B cell (primary cell): ENCODE data around the gene FFAR3. TPM values are rescaled to one million over a fixed set of nuclear protein-coding genes. Genes with fewer than 3 reads are reported as not detected.
A peak's percentile ranks its signal among the peaks of the same experiment; 100 is the strongest.

Experiments used
- ATAC-seq: fragments of 200-7000 bp; cut with Tn5 transposase; one replicate; pipeline ENCODE4 v1.10.0; 2021; ENCODE audit warnings: low read depth, mild to moderate bottlenecking, moderate number of reproducible peaks, moderate library complexity
- CTCF ChIA-PET: fragments of 350-600 bp; sonication (Branson Sonifier 250); formaldehyde crosslinking; loops from one replicate; lab custom pipeline; 2021; ENCODE audit warnings: antibody characterized with exemption, inconsistent platforms; lab: Charles Lee
- POLR2A ChIA-PET: fragments of 350-600 bp; sonication (Branson Sonifier 250); formaldehyde crosslinking; loops from one replicate; lab custom pipeline; 2021; ENCODE audit warnings: antibody characterized with exemption; lab: Charles Lee
- DNase-seq: peaks from one replicate; pipeline ENCODE4 v3.0.0; 2013
- H2AFZ ChIP-seq: 2 replicates; pipeline ENCODE4 v1.6.1; 2012; ENCODE audit warnings: mild to moderate bottlenecking, low read depth, low read length; ENCODE audit not compliant: insufficient read depth, poor library complexity, severe bottlenecking
- H3K27ac ChIP-seq, 2 donors: 1 replicate in 1 of 2; 2 replicates in 1 of 2; pipeline ENCODE4 v1.5.1; 2012 to 2013; ENCODE audit warnings: low read length in 2 of 2, mild to moderate bottlenecking in 2 of 2, moderate library complexity in 1 of 2
- H3K27me3 ChIP-seq, 4 experiments: fragments of 200-600 bp in 1 of 4; sonication (generic) in 1 of 4; replicated peaks in 1 of 4; 1 replicate in 2 of 4; 2 replicates in 2 of 4; pipeline versions ENCODE4 v1.6.1 to v1.7.0; 2013 to 2016; ENCODE audit warnings: low read length in 3 of 4, mild to moderate bottlenecking in 2 of 4, mixed read lengths in 1 of 4, moderate library complexity in 1 of 4; ENCODE audit not compliant: insufficient read depth in 4 of 4, control insufficient read depth in 3 of 4; ENCODE audit errors: control extremely low read depth in 1 of 4
- H3K36me3 ChIP-seq, 2 experiments: replicated peaks in 1 of 2; 1 replicate in 1 of 2; 2 replicates in 1 of 2; pipeline versions ENCODE4 v1.6.1 to v1.7.1; 2013; ENCODE audit warnings: low read length in 1 of 2; ENCODE audit not compliant: insufficient read depth in 2 of 2, control insufficient read depth in 1 of 2; ENCODE audit errors: control extremely low read depth in 1 of 2, extremely low read depth in 1 of 2
- H3K4me1 ChIP-seq, 2 donors: fragments of 200-600 bp in 1 of 2; sonication (generic) in 1 of 2; 1 replicate in 1 of 2; 2 replicates in 1 of 2; pipeline versions ENCODE4 v1.5.1 to v1.6.1; 2013 to 2017; ENCODE audit warnings: low read length in 2 of 2; ENCODE audit not compliant: control insufficient read depth in 2 of 2, insufficient read depth in 2 of 2
- H3K4me2 ChIP-seq: replicated peaks from 2 replicates; pipeline ENCODE3; 2012; ENCODE audit warnings: mild to moderate bottlenecking, low read depth, low read length; ENCODE audit not compliant: poor library complexity, severe bottlenecking
- H3K4me3 ChIP-seq, 5 experiments: fragments of 200-600 bp in 1 of 5; sonication (generic) in 1 of 5; 1 replicate in 3 of 5; 2 replicates in 2 of 5; pipeline versions ENCODE4 v1.5.1 to v1.7.0; 2011 to 2016; ENCODE audit warnings: low read length in 4 of 5, mild to moderate bottlenecking in 4 of 5, low read depth in 2 of 5, control low read depth in 1 of 5, moderate library complexity in 1 of 5; ENCODE audit not compliant: insufficient read depth in 1 of 5; ENCODE audit errors: control extremely low read depth in 1 of 5, extremely low read depth in 1 of 5
- H3K79me2 ChIP-seq: fragments of 200-600 bp; sonication (generic); one replicate; pipeline ENCODE4 v1.6.0; 2016; ENCODE audit warnings: low read length; ENCODE audit not compliant: control insufficient read depth, insufficient read depth
- H3K9ac ChIP-seq: fragments of 200-600 bp; sonication (generic); 2 replicates; pipeline ENCODE4 v1.6.1; 2017; ENCODE audit warnings: mild to moderate bottlenecking, low read length, moderate library complexity
- H3K9me3 ChIP-seq, 3 donors: one replicate each; pipeline versions ENCODE4 v1.6.1 to v1.7.1; 2013; ENCODE audit warnings: low read length in 2 of 3; ENCODE audit not compliant: control insufficient read depth in 2 of 3, insufficient read depth in 1 of 3; ENCODE audit errors: control extremely low read depth in 1 of 3
- H4K20me1 ChIP-seq: 2 replicates; pipeline ENCODE4 v1.6.0; 2012; ENCODE audit warnings: mild to moderate bottlenecking, low read length; ENCODE audit not compliant: insufficient read depth, control insufficient read depth, poor library complexity, severe bottlenecking
- H3K27ac Mint-ChIP-seq: one replicate; pipeline ENCODE4 v1.8.0; 2021; ENCODE audit warnings: mixed read lengths
- H3K27me3 Mint-ChIP-seq: one replicate; pipeline ENCODE4 v1.8.0; 2021; ENCODE audit warnings: mixed read lengths
- H3K4me1 Mint-ChIP-seq: one replicate; pipeline ENCODE4 v1.8.0; 2021; ENCODE audit warnings: mixed read lengths
- H3K4me3 Mint-ChIP-seq: one replicate; pipeline ENCODE4 v1.8.0; 2021; ENCODE audit warnings: mixed read lengths
- H3K9me3 Mint-ChIP-seq: one replicate; pipeline ENCODE4 v1.8.0; 2022; ENCODE audit warnings: mixed read lengths; ENCODE audit not compliant: insufficient read depth
- EZH2 ChIP-seq: IDR thresholded peaks from 2 replicates; pipeline ENCODE4 v1.6.1; 2012; ENCODE audit warnings: borderline replicate concordance, low read depth, mild to moderate bottlenecking, moderate library complexity, low read length; ENCODE audit not compliant: insufficient read depth, poor library complexity, severe bottlenecking
- WGBS: methylation state at CpG from one replicate; pipeline ENCODE4 v1.1.5; 2013; ENCODE audit warnings: missing lambda C conversion rate; ENCODE audit not compliant: insufficient coverage; 5-methylcytosine and 5-hydroxymethylcytosine counted together
- intact Hi-C: fragments of 100-400 bp; cut with micrococcal nuclease; formaldehyde crosslinking; loops from one replicate; pipeline ENCODE4 v1.10.0; 2022
- polyA plus RNA-seq: library from polyadenylated mRNA; depleted of rRNA; stranded (reverse); fragments of >200 nt; gene quantifications from 2 replicates; pipeline ENCODE4 v1.2.3, GENCODE V29; 2012
- total RNA-seq, 2 donors: library from RNA; stranded (reverse); fragments of 120-200 nt in 1 of 2; gene quantifications; 1 replicate in 1 of 2; 2 replicates in 1 of 2; pipeline versions ENCODE4 v1.2.3 to v1.2.4, GENCODE V29; 2013 to 2022
- TF ChIP-seq, protein P1 (sequence below): fragments of 200-600 bp; IDR thresholded peaks from one replicate; pipeline ENCODE4 v1.8.0; 2022; ENCODE audit warnings: antibody characterized with exemption, mild to moderate bottlenecking

The FFAR3 gene
- total and polyA plus RNA-seq, 2 donors (not counting 1 experiment from before 2014, with no cell fraction given), result 0.63 TPM; not detected in 1

DNA sequence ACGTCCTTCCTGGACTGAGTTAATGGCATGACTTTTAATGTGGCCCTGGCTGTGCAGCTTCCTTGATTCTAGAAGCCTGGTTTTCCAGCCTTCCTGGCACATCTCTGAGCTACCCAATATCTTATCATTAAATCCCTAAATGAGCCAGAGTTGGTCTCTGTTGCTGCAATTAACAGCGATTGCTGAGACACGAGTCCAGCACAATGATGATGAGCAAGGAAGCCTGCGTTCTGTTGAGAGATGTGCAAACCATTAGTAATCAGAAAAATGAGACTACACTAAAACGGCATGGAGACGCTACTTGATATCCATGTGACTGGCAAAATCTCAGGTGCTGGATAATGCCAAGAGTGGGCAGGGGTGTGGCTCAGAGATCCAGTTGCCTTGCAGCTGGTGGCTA lies 38.8 kb downstream of the FFAR3 start:
- H4K20me1 ChIP-seq, result no peaks in the 10 kb centered on the region
- intact Hi-C loops, result no loop called here
- no peaks in the 10 kb centered on the region for H3K9me3 Mint-ChIP-seq
- peaks cover 0 to 2% (median 0%) of the 10 kb centered on the region in 3 donors for H3K9me3 ChIP-seq
- H3K79me2 ChIP-seq, result no peaks in the 10 kb centered on the region
- CTCF ChIA-PET, result no interaction called here
- peaks cover 0 to 4% (median 0%) of the 10 kb centered on the region in 4 experiments for H3K27me3 ChIP-seq
- H3K27ac Mint-ChIP-seq, result no peak overlapping the region
- H3K4me1 ChIP-seq, result no peaks in the 10 kb centered on the region
- 100% methylated on average over 4 of the region's 6 CpGs for WGBS
- H3K27me3 Mint-ChIP-seq, result no peaks in the 10 kb centered on the region
- no peak for ATAC-seq
- no peak for DNase-seq
- H3K4me3 Mint-ChIP-seq, result no peak overlapping the region
- POLR2A ChIA-PET, result no interaction called here
- no peak overlapping the region for H3K9ac ChIP-seq
- TF ChIP-seq EZH2, result no peak
- TF ChIP-seq, protein P1, sequence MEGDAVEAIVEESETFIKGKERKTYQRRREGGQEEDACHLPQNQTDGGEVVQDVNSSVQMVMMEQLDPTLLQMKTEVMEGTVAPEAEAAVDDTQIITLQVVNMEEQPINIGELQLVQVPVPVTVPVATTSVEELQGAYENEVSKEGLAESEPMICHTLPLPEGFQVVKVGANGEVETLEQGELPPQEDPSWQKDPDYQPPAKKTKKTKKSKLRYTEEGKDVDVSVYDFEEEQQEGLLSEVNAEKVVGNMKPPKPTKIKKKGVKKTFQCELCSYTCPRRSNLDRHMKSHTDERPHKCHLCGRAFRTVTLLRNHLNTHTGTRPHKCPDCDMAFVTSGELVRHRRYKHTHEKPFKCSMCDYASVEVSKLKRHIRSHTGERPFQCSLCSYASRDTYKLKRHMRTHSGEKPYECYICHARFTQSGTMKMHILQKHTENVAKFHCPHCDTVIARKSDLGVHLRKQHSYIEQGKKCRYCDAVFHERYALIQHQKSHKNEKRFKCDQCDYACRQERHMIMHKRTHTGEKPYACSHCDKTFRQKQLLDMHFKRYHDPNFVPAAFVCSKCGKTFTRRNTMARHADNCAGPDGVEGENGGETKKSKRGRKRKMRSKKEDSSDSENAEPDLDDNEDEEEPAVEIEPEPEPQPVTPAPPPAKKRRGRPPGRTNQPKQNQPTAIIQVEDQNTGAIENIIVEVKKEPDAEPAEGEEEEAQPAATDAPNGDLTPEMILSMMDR, result no peak
- H3K4me2 ChIP-seq, result no peak overlapping the region
- no peak overlapping the region for H3K27ac ChIP-seq
- H3K4me3 ChIP-seq, result no peak overlapping the region
- H3K36me3 ChIP-seq, result no peaks in the 10 kb centered on the region
- no peak overlapping the region for H2AFZ ChIP-seq
- peaks cover 5% of the 10 kb centered on the region for H3K4me1 Mint-ChIP-seq

- no peak overlapping the region for H3K4me3 ChIP-seq
- no peak overlapping the region for H3K27ac ChIP-seq
- no peaks in the 10 kb centered on the region for H3K4me1 ChIP-seq
- ChIA-PET POLR2A (no interaction called here), CTCF (no interaction called here)
- TF ChIP-seq, protein P1, result no peak
- TF ChIP-seq EZH2, result no peak
- no peak overlapping the region for H2AFZ ChIP-seq
- no peak for ATAC-seq
- Mint-ChIP-seq H3K4me3 (no peak overlapping the region), H3K27me3 (no peaks in the 10 kb centered on the region), H3K9me3 (no peaks in the 10 kb centered on the region), H3K27ac (peak overlapping the region; percentile 46), H3K4me1 (peaks cover 8% of the 10 kb centered on the region)
- no peaks in the 10 kb centered on the region for H3K36me3 ChIP-seq
- no peaks in the 10 kb centered on the region for H3K79me2 ChIP-seq
- intact Hi-C loops, result no loop called here
- 86% methylated on average over 4 of the region's 12 CpGs for WGBS
- peaks cover 0 to 2% (median 0%) of the 10 kb centered on the region in 3 donors for H3K9me3 ChIP-seq
- DNase-seq, result no peak
- no peaks in the 10 kb centered on the region for H4K20me1 ChIP-seq
- peaks cover 0 to 4% (median 0%) of the 10 kb centered on the region in 4 experiments for H3K27me3 ChIP-seq
- no peak overlapping the region for H3K4me2 ChIP-seq
- no peak overlapping the region for H3K9ac ChIP-seq
Measured at GRCh38 chr19:35398570-35398969, 40.3 kb downstream of the FFAR3 start.
